Measurements from ENCODE around the gene USP34. TPM values are rescaled to one million over a fixed set of nuclear protein-coding genes. Genes with fewer than 3 reads are reported as not detected.
A peak's percentile ranks its signal among the peaks of the same experiment; 100 is the strongest.

The USP34 gene
- total and polyA plus RNA-seq, 9 of the 15 experiments (the other 6 are each of a cell fraction or from before 2014, with no cell fraction given), result 19.8 to 108 (median 67.8) TPM

- no peak for TF ChIP-seq HINFP (tag; conservative IDR thresholded peaks at IDR 0.05; ENCODE audit: low read depth)
- TF ChIP-seq BRCA1 (IDR thresholded peaks at IDR 0.05), result no peak
- no peak for TF ChIP-seq BRCA1 (CRISPR knock-in tag; IDR thresholded peaks at IDR 0.05)
- peak; percentile 35; the same call in 1 of the 2 replicates for TF ChIP-seq HMBOX1 (IDR thresholded peaks at IDR 0.05)
- TF ChIP-seq MTA3 (IDR thresholded peaks at IDR 0.05; ENCODE audit: borderline replicate concordance), result no peak
- no peak for TF ChIP-seq L3MBTL2 (IDR thresholded peaks at IDR 0.05)
- peak; percentile 18; the same call in 1 of the 2 replicates for TF ChIP-seq NCOR1 (IDR thresholded peaks at IDR 0.05)
- no peak for TF ChIP-seq ZNF589 (CRISPR knock-in tag; IDR thresholded peaks at IDR 0.05; ENCODE audit: low read depth)
- TF ChIP-seq CTCF (IDR thresholded peaks at IDR 0.05 in 2 of 3, conservative IDR thresholded peaks at IDR 0.05 in 1 of 3; ENCODE audit: insufficient read depth in 2 of 3, low read depth in 1 of 3, low read length in 3 of 3), result no peak
- no peak for TF ChIP-seq SMAD3 (CRISPR knock-in tag; conservative IDR thresholded peaks at IDR 0.05)
- TF ChIP-seq ZNF449 (CRISPR knock-in tag; IDR thresholded peaks at IDR 0.05), result no peak
- no peak for TF ChIP-seq THRB (CRISPR knock-in tag; conservative IDR thresholded peaks at IDR 0.05)
- TF ChIP-seq RAD21 (CRISPR knock-in tag; conservative IDR thresholded peaks at IDR 0.05 in 1 of 2, IDR thresholded peaks at IDR 0.05 in 1 of 2), result no peak
- TF ChIP-seq SMARCA5 (IDR thresholded peaks at IDR 0.05), result no peak
- peak; percentile 59 for TF ChIP-seq TEAD4 (IDR thresholded peaks at IDR 0.05; ENCODE audit: low read length)
- TF ChIP-seq TEAD4 (CRISPR knock-in tag; IDR thresholded peaks at IDR 0.05; ENCODE audit: borderline replicate concordance), result no peak
- no peak for TF ChIP-seq ZBTB1 (CRISPR knock-in tag; IDR thresholded peaks at IDR 0.05; ENCODE audit: borderline replicate concordance, low read depth)
- peak; percentile 83 for TF ChIP-seq ZNF384 (IDR thresholded peaks at IDR 0.05; ENCODE audit: low read depth, low read length)
- TF ChIP-seq KDM2B (CRISPR knock-in tag; IDR thresholded peaks at IDR 0.05), result no peak
- no peak for TF ChIP-seq THAP7 (CRISPR knock-in tag; IDR thresholded peaks at IDR 0.05)
- TF ChIP-seq MTA2 (IDR thresholded peaks at IDR 0.05; ENCODE audit: low read depth), result peak; percentile 37; the same call in 1 of the 2 replicates
- TF ChIP-seq ELF1 (tag; IDR thresholded peaks at IDR 0.05), result no peak
- no peak for TF ChIP-seq SAFB (IDR thresholded peaks at IDR 0.05; ENCODE audit: borderline replicate concordance, low read depth, low read length)
Observed at GRCh38 chr2:61411109-61411508, 59.8 kb downstream of the USP34 start (continued).

Data from K562 (cell line).